Measurements from ENCODE around the gene DNAJC1.

The DNAJC1 gene

DNA sequence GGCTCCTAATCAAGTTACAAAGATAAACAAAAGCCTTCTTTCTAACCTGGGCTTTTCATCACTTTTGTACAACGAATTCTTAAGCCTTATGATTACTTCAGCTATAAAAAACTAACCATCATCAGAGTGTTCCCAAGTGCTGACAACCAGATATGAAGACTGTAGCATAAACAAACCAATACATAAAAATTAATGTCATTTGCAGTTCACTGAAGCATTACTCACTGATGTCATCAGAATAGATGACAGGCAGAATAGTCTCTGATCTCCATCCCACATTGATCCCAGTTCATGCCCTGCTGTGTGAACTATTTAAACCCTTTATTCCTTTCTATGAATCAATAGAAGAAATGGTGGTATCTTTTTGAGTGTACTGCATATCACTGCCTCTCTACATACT lies 84.4 kb downstream of the DNAJC1 start:
- TF ChIP-seq SIN3A (IDR thresholded peaks at IDR 0.05; ENCODE audit: borderline replicate concordance, insufficient read depth, low read length) (no peak), POLR2AphosphoS5 (IDR thresholded peaks at IDR 0.05; ENCODE audit: low read depth, low read length) (no peak), TAF1 (IDR thresholded peaks at IDR 0.05; ENCODE audit: borderline replicate concordance, insufficient read depth, low read length) (no peak), FOXP2 (optimal IDR thresholded peaks at IDR 0.05; ENCODE audit: borderline replicate concordance, extremely low read depth, extremely low read length, insufficient read depth) (no peak)
- TF ChIP-seq, protein P1, sequence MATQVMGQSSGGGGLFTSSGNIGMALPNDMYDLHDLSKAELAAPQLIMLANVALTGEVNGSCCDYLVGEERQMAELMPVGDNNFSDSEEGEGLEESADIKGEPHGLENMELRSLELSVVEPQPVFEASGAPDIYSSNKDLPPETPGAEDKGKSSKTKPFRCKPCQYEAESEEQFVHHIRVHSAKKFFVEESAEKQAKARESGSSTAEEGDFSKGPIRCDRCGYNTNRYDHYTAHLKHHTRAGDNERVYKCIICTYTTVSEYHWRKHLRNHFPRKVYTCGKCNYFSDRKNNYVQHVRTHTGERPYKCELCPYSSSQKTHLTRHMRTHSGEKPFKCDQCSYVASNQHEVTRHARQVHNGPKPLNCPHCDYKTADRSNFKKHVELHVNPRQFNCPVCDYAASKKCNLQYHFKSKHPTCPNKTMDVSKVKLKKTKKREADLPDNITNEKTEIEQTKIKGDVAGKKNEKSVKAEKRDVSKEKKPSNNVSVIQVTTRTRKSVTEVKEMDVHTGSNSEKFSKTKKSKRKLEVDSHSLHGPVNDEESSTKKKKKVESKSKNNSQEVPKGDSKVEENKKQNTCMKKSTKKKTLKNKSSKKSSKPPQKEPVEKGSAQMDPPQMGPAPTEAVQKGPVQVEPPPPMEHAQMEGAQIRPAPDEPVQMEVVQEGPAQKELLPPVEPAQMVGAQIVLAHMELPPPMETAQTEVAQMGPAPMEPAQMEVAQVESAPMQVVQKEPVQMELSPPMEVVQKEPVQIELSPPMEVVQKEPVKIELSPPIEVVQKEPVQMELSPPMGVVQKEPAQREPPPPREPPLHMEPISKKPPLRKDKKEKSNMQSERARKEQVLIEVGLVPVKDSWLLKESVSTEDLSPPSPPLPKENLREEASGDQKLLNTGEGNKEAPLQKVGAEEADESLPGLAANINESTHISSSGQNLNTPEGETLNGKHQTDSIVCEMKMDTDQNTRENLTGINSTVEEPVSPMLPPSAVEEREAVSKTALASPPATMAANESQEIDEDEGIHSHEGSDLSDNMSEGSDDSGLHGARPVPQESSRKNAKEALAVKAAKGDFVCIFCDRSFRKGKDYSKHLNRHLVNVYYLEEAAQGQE (IDR thresholded peaks at IDR 0.05; ENCODE audit: insufficient read depth in 1 of 2, low read depth in 2 of 2, low read length in 2 of 2), result no peak

DNA sequence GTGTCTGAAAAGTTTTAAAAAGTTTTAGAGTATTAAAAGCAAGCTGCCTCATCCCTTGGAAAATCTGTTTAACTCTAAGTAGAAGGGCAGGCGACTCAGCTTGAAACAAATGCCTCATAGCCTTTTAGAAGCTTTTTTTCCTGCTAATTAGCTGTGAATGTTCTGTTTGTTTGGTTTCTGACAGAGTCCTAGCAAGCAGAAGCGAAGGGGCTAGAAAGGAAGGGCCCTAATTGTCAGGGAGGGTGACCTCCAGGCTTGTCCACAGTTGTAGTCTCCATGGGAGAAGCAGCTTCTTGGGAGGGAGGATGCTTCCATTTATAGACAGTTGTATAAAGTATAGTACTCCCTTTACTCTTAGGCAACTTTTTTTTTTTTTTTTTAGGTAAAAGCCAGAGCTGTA lies 90.9 kb downstream of the DNAJC1 start:
- TF ChIP-seq TAF1 (IDR thresholded peaks at IDR 0.05; ENCODE audit: borderline replicate concordance, insufficient read depth, low read length), result no peak
- TF ChIP-seq SIN3A (IDR thresholded peaks at IDR 0.05; ENCODE audit: borderline replicate concordance, insufficient read depth, low read length), result no peak
- no peak for TF ChIP-seq FOXP2 (optimal IDR thresholded peaks at IDR 0.05; ENCODE audit: borderline replicate concordance, extremely low read depth, extremely low read length, insufficient read depth)
- TF ChIP-seq POLR2AphosphoS5 (IDR thresholded peaks at IDR 0.05; ENCODE audit: low read depth, low read length), result no peak
- TF ChIP-seq, protein P1 (IDR thresholded peaks at IDR 0.05; ENCODE audit: insufficient read depth in 1 of 2, low read depth in 2 of 2, low read length in 2 of 2), result no peak

DNA sequence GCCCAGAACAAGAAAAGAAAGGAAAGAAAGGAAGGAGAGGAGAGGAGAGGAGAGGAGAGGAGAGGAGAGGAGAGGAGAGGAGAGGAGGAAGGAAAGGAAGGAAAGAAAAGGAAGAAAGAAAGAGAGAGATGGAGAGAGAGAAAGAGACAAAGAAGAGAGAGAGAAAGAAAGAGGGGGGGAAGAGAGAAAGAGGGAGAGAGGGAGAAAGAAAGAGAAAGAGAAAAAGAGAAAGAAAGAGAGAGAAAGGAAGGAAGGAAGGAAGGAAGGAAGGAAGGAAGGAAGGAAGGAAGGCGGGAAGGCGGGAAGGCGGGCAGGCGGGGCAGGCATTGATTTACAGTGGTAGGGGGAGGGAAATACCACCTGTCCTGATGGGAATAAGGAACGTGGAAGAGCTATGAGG lies 92.7 kb downstream of the DNAJC1 start:
- no peak for TF ChIP-seq FOXP2 (optimal IDR thresholded peaks at IDR 0.05; ENCODE audit: borderline replicate concordance, extremely low read depth, extremely low read length, insufficient read depth)
- TF ChIP-seq SIN3A (IDR thresholded peaks at IDR 0.05; ENCODE audit: borderline replicate concordance, insufficient read depth, low read length), result no peak
- TF ChIP-seq TAF1 (IDR thresholded peaks at IDR 0.05; ENCODE audit: borderline replicate concordance, insufficient read depth, low read length), result no peak
- TF ChIP-seq, protein P1 (IDR thresholded peaks at IDR 0.05; ENCODE audit: insufficient read depth in 1 of 2, low read depth in 2 of 2, low read length in 2 of 2), result no peak
- no peak for TF ChIP-seq POLR2AphosphoS5 (IDR thresholded peaks at IDR 0.05; ENCODE audit: low read depth, low read length)

DNA sequence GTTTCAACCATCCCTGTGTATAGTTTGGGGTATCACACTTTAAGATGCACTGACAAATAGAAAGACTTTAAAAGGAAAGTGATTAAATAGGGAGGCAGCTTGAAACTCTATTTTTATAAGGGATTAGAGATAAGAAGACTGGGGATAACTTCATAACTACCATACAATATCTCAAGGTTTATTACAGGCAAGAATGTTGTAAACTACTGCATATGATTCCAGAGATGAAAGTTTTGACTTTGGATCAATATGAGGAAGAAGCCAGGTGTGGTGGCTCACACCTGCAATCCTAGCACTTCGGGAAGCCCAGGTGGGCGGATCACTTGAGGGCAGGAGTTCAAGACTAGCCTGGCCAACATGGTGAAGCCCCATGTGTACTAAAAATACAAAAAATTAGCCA lies 96.1 kb downstream of the DNAJC1 start:
- TF ChIP-seq TAF1 (IDR thresholded peaks at IDR 0.05; ENCODE audit: borderline replicate concordance, insufficient read depth, low read length) (no peak), POLR2AphosphoS5 (IDR thresholded peaks at IDR 0.05; ENCODE audit: low read depth, low read length) (no peak), FOXP2 (optimal IDR thresholded peaks at IDR 0.05; ENCODE audit: borderline replicate concordance, extremely low read depth, extremely low read length, insufficient read depth) (no peak), SIN3A (IDR thresholded peaks at IDR 0.05; ENCODE audit: borderline replicate concordance, insufficient read depth, low read length) (no peak)
- TF ChIP-seq, protein P1 (IDR thresholded peaks at IDR 0.05; ENCODE audit: insufficient read depth in 1 of 2, low read depth in 2 of 2, low read length in 2 of 2), result no peak

DNA sequence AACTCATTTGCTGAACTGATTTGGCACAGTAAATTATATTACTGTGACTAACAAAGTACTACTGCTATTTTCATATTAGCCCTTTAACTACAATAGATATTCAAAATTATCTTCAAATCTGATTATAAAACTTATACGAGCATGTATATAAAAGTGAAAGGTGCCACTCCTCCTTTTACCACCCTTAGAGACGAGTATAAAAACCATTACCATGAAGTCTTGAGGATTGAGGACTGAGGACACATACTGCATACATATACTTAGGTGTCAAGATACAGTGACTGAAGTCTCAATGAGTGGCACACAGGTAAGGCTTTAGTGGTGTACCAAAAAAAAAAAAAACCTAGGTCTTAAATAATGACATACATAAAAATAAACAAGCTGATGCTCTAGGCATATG lies 98.6 kb downstream of the DNAJC1 start:
- no peak for TF ChIP-seq SIN3A (IDR thresholded peaks at IDR 0.05; ENCODE audit: borderline replicate concordance, insufficient read depth, low read length)
- no peak for TF ChIP-seq POLR2AphosphoS5 (IDR thresholded peaks at IDR 0.05; ENCODE audit: low read depth, low read length)
- TF ChIP-seq TAF1 (IDR thresholded peaks at IDR 0.05; ENCODE audit: borderline replicate concordance, insufficient read depth, low read length), result no peak
- TF ChIP-seq FOXP2 (optimal IDR thresholded peaks at IDR 0.05; ENCODE audit: borderline replicate concordance, extremely low read depth, extremely low read length, insufficient read depth), result no peak
- TF ChIP-seq, protein P1 (IDR thresholded peaks at IDR 0.05; ENCODE audit: insufficient read depth in 1 of 2, low read depth in 2 of 2, low read length in 2 of 2), result no peak

Measured in PFSK-1 (cell line).